Measurements from ENCODE around the gene SSH2. TPM values are rescaled to one million over a fixed set of nuclear protein-coding genes. Genes with fewer than 3 reads are reported as not detected.

SSH2 gene
- total RNA-seq, 4 donors from 2014 or later, result 30.2 to 38.6 (median 35.5) TPM

GRCh38 chr17:29918922-29919856, 10.8 kb downstream of the SSH2 start:
- WGBS, 2 donors, result 61 to 71% methylated on average over 3 of the region's 3 CpGs
- H3K4me3 ChIP-seq (replicated peaks in 1 of 3), result no peak overlapping the region
- TF ChIP-seq POLR2A (IDR thresholded peaks at IDR 0.05) (no peak), CTCF (IDR thresholded peaks at IDR 0.05) (no peak)
- H3K4me1 ChIP-seq, result peaks cover 7 to 9% of the 10 kb centered on the region in 2 donors
- no peaks in the 10 kb centered on the region for H3K36me3 ChIP-seq
- intact Hi-C loops (cut with DNase I), result no loop called here
- DNase-seq, result no peak
- H3K27me3 ChIP-seq, result no peaks in the 10 kb centered on the region
- no peak overlapping the region for H3K27ac ChIP-seq
- no peaks in the 10 kb centered on the region for H3K9me3 ChIP-seq

- no peak for DNase-seq
- Histone ChIP-seq H3K4me1 (peaks cover 7 to 9% of the 10 kb centered on the region in 2 donors), H3K9me3 (no peaks in the 10 kb centered on the region), H3K36me3 (no peaks in the 10 kb centered on the region), H3K4me3 (replicated peaks in 1 of 3) (no peak overlapping the region), H3K27me3 (no peaks in the 10 kb centered on the region), H3K27ac (no peak overlapping the region)
- WGBS, 2 donors, result 96 to 97% methylated on average over 1 of the region's 1 CpG
- intact Hi-C loops (cut with DNase I), result no loop called here
- TF ChIP-seq POLR2A (IDR thresholded peaks at IDR 0.05), result no peak
- TF ChIP-seq CTCF (IDR thresholded peaks at IDR 0.05), result no peak
These were observed 12.0 kb downstream of the SSH2 start for GRCh38 chr17:29918016-29918415.

- intact Hi-C loops (cut with DNase I), result no loop called here
These were observed 15.1 kb downstream of the SSH2 start for GRCh38 chr17:29914819-29915537.

GRCh38 chr17:29911641-29912177, 18.3 kb downstream of the SSH2 start:
- no peaks in the 10 kb centered on the region for H3K36me3 ChIP-seq
- TF ChIP-seq CTCF (IDR thresholded peaks at IDR 0.05), result no peak
- TF ChIP-seq POLR2A (IDR thresholded peaks at IDR 0.05), result no peak
- H3K27me3 ChIP-seq, result no peaks in the 10 kb centered on the region
- intact Hi-C loops (cut with DNase I), result no loop called here
- no peaks in the 10 kb centered on the region for H3K9me3 ChIP-seq
- no peaks in the 10 kb centered on the region for H3K4me1 ChIP-seq
- no peak overlapping the region for H3K27ac ChIP-seq
- no peak overlapping the region for H3K4me3 ChIP-seq (replicated peaks in 1 of 3)
- no peak for DNase-seq

More at GRCh38 chr17:29914819-29915537, 15.1 kb downstream of the SSH2 start:
- Histone ChIP-seq H3K4me3 (replicated peaks in 1 of 3) (no peak overlapping the region), H3K9me3 (no peaks in the 10 kb centered on the region), H3K27ac (no peak overlapping the region), H3K4me1 (peaks cover 7 to 9% of the 10 kb centered on the region in 2 donors), H3K27me3 (no peaks in the 10 kb centered on the region), H3K36me3 (no peaks in the 10 kb centered on the region)
- TF ChIP-seq CTCF (IDR thresholded peaks at IDR 0.05) (no peak), POLR2A (IDR thresholded peaks at IDR 0.05) (no peak)
- WGBS, 2 donors, result 91 to 93% methylated on average over 2 of the region's 2 CpGs
- no peak for DNase-seq

Measured in thyroid gland (tissue), 4 donors.